ENCODE measurements around the gene IGFL1.

DNA sequence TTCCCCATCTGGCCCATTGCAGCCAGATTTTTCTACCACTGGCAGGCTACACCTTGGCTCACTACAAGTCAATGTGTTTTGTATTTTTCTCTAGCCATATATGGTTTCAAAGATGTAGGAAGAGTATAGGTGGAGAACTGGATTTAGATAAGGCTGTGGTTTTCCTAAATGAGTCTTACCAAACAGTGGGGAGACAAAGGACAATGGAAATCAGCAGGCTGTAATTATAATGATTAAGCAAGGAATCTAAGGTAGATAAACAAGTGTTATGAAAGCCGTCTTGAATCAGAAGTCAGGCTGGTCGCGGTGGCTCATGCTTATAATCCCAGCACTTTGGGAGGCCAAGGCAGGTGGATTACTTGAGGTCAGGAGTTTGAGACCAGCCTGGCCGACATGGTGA, 11.2 kb downstream of the IGFL1 start:
- TF ChIP-seq EZH2 (IDR thresholded peaks at IDR 0.05; ENCODE audit: borderline replicate concordance, low read length): no peak
- no peak for TF ChIP-seq CTCF (IDR thresholded peaks at IDR 0.05; ENCODE audit: low read length)

All from OCI-LY1 (cell line).